Mucosa of stomach (tissue), 1 donor: ENCODE data around the gene LTBP3.
"Not testable (repeated sequence)": the region's sequence is repeated elsewhere in the genome, so short reads cannot be mapped to it uniquely, and the experiment has no call there.

ENCODE experiments used
- H3K27me3 ChIP-seq: one replicate; pipeline ENCODE4 v1.7.0; 2013; ENCODE audit warnings: mild to moderate bottlenecking, low read length; ENCODE audit not compliant: control insufficient read depth, insufficient read depth
- H3K36me3 ChIP-seq: one replicate; pipeline ENCODE4 v1.7.0; 2013; ENCODE audit warnings: low read length; ENCODE audit not compliant: control insufficient read depth, insufficient read depth
- H3K4me1 ChIP-seq: one replicate; pipeline ENCODE4 v1.7.0; 2013; ENCODE audit warnings: mild to moderate bottlenecking, low read length; ENCODE audit not compliant: control insufficient read depth, insufficient read depth
- H3K4me3 ChIP-seq: one replicate; pipeline ENCODE4 v1.7.0; 2013; ENCODE audit warnings: low read length
- H3K9ac ChIP-seq: one replicate; pipeline ENCODE4 v1.7.0; 2013; ENCODE audit warnings: mild to moderate bottlenecking, low read length, moderate library complexity
- H3K9me3 ChIP-seq: one replicate; pipeline ENCODE4 v1.7.0; 2013; ENCODE audit warnings: mild to moderate bottlenecking, low read length, moderate library complexity; ENCODE audit not compliant: control insufficient read depth
- donor health status: Pancreatic carcinoma.

LTBP3 gene

GRCh38 chr11:65521777-65522521 is 36.2 kb downstream of the LTBP3 start:
- H3K4me1 ChIP-seq = peaks cover 14% of the 10 kb centered on the region
- not testable (repeated sequence) for H3K9me3 ChIP-seq, H3K36me3 ChIP-seq, H3K27me3 ChIP-seq, H3K9ac ChIP-seq, H3K4me3 ChIP-seq

- H3K9ac ChIP-seq, H3K4me1 ChIP-seq, H3K27me3 ChIP-seq, H3K36me3 ChIP-seq, H3K9me3 ChIP-seq, H3K4me3 ChIP-seq: not testable (repeated sequence)
These were observed 39.1 kb downstream of the LTBP3 start for GRCh38 chr11:65518941-65519549.

GRCh38 chr11:65516135-65516968 is 41.8 kb downstream of the LTBP3 start:
- no peaks in the 10 kb centered on the region for H3K9me3 ChIP-seq
- H3K4me1 ChIP-seq = no peaks in the 10 kb centered on the region
- H3K4me3 ChIP-seq = no peak overlapping the region
- no peak overlapping the region for H3K9ac ChIP-seq
- H3K36me3 ChIP-seq = no peaks in the 10 kb centered on the region
- H3K27me3 ChIP-seq = no peaks in the 10 kb centered on the region

GRCh38 chr11:65512311-65512710 is 45.8 kb downstream of the LTBP3 start:
- peaks cover 15% of the 10 kb centered on the region for H3K4me1 ChIP-seq
- not testable (repeated sequence) for H3K9ac ChIP-seq, H3K27me3 ChIP-seq, H3K36me3 ChIP-seq, H3K4me3 ChIP-seq, H3K9me3 ChIP-seq

GRCh38 chr11:65506772-65507505 is 51.2 kb downstream of the LTBP3 start:
- peaks cover 47% of the 10 kb centered on the region for H3K4me1 ChIP-seq
- no peaks in the 10 kb centered on the region for H3K27me3 ChIP-seq
- H3K9ac ChIP-seq = peak overlapping the region; percentile 99
- H3K9me3 ChIP-seq = no peaks in the 10 kb centered on the region
- peaks cover 36% of the 10 kb centered on the region for H3K36me3 ChIP-seq
- no peak overlapping the region for H3K4me3 ChIP-seq

GRCh38 chr11:65506290-65506771 is 51.8 kb downstream of the LTBP3 start:
- Histone ChIP-seq H3K27me3 (no peaks in the 10 kb centered on the region), H3K36me3 (peaks cover 42% of the 10 kb centered on the region), H3K4me1 (peaks cover 47% of the 10 kb centered on the region), H3K4me3 (no peak overlapping the region), H3K9ac (peak overlapping the region; percentile 99), H3K9me3 (no peaks in the 10 kb centered on the region)

- H3K9ac ChIP-seq = peak overlapping the region; percentile 99
- peaks cover 45% of the 10 kb centered on the region for H3K4me1 ChIP-seq
- no peaks in the 10 kb centered on the region for H3K27me3 ChIP-seq
- peaks cover 47% of the 10 kb centered on the region for H3K36me3 ChIP-seq
- H3K9me3 ChIP-seq = no peaks in the 10 kb centered on the region
- H3K4me3 ChIP-seq = peak overlapping the region; percentile 99
These were observed 52.5 kb downstream of the LTBP3 start for GRCh38 chr11:65505466-65506289.

GRCh38 chr11:65504674-65505465 is 53.3 kb downstream of the LTBP3 start:
- Histone ChIP-seq H3K4me1 (peaks cover 41% of the 10 kb centered on the region), H3K36me3 (peaks cover 52% of the 10 kb centered on the region), H3K9me3 (no peaks in the 10 kb centered on the region), H3K27me3 (no peaks in the 10 kb centered on the region), H3K4me3 (peak overlapping the region; percentile 99), H3K9ac (peak overlapping the region; percentile 99)

GRCh38 chr11:65503949-65504673 is 54.0 kb downstream of the LTBP3 start:
- H3K4me3 ChIP-seq = peak overlapping the region; percentile 99
- peak overlapping the region; percentile 99 for H3K9ac ChIP-seq
- no peaks in the 10 kb centered on the region for H3K9me3 ChIP-seq
- peaks cover 41% of the 10 kb centered on the region for H3K4me1 ChIP-seq
- H3K36me3 ChIP-seq = peaks cover 52% of the 10 kb centered on the region
- no peaks in the 10 kb centered on the region for H3K27me3 ChIP-seq

GRCh38 chr11:65503368-65503948 is 54.7 kb downstream of the LTBP3 start:
- Histone ChIP-seq H3K9me3 (no peaks in the 10 kb centered on the region), H3K27me3 (no peaks in the 10 kb centered on the region), H3K4me1 (peaks cover 38% of the 10 kb centered on the region), H3K9ac (peak overlapping the region; percentile 99), H3K36me3 (peaks cover 52% of the 10 kb centered on the region), H3K4me3 (peak overlapping the region; percentile 99)
